IMR-90 (cell line): ENCODE data around the gene CUL3. TPM values are rescaled to one million over a fixed set of nuclear protein-coding genes. Genes with fewer than 3 reads are reported as not detected.
"Not testable (repeated sequence)": the region's sequence is repeated elsewhere in the genome, so short reads cannot be mapped to it uniquely, and the experiment has no call there.

ENCODE experiments used
- ATAC-seq: fragments of 200-7000 bp; cut with Tn5 transposase; 2 replicates; pipeline ENCODE4 v1.9.1; 2020; ENCODE audit warnings: low read depth, mild to moderate bottlenecking, moderate library complexity
- BruUV-seq: library from RNA; stranded (reverse); fragments of 400-500 nt; replicated peaks from 2 replicates; lab custom pipeline; 2021; lab: Mats Ljungman, UMichigan
- CTCF ChIA-PET: fragments of 300-600 bp; formaldehyde crosslinking; extraction: SDS; loops from one replicate; lab custom pipeline; 2021; ENCODE audit warnings: antibody characterized with exemption; lab: Yijun Ruan, JAX
- POLR2A ChIA-PET: fragments of 300-600 bp; sonication (Branson Sonifier 250); formaldehyde crosslinking; loops from one replicate; lab custom pipeline; 2022; ENCODE audit warnings: antibody characterized with exemption; ENCODE audit not compliant: unreplicated experiment; lab: Charles Lee
- DNase-seq: peaks from one replicate; pipeline ENCODE4 v3.0.0; 2013
- H2AFZ ChIP-seq: replicated peaks from 2 replicates; pipeline ENCODE3; 2013; ENCODE audit warnings: low read length, mild to moderate bottlenecking; ENCODE audit not compliant: poor library complexity
- H2AK5ac ChIP-seq: 2 replicates; pipeline ENCODE4 v1.6.1; 2013; ENCODE audit warnings: low read depth, low read length, inconsistent platforms
- H2AK9ac ChIP-seq: replicated peaks from 2 replicates; pipeline ENCODE3; 2013; ENCODE audit warnings: mild to moderate bottlenecking, low read depth, low read length, moderate library complexity; ENCODE audit not compliant: poor library complexity
- H2BK120ac ChIP-seq: 2 replicates; pipeline ENCODE4 v1.6.1; 2013; ENCODE audit warnings: low read depth, low read length, inconsistent platforms
- H2BK15ac ChIP-seq: 3 replicates; pipeline ENCODE4 v1.6.1; 2013; ENCODE audit warnings: low read depth, low read length, inconsistent platforms
- H2BK20ac ChIP-seq: 2 replicates; pipeline ENCODE4 v1.6.1; 2013; ENCODE audit warnings: low read depth, mild to moderate bottlenecking, inconsistent platforms, low read length, moderate library complexity
- H2BK5ac ChIP-seq: 2 replicates; pipeline ENCODE4 v1.6.1; 2013; ENCODE audit warnings: mild to moderate bottlenecking, low read depth, low read length, inconsistent platforms; ENCODE audit not compliant: poor library complexity, severe bottlenecking
- H3K14ac ChIP-seq: replicated peaks from 2 replicates; pipeline ENCODE4 v1.6.1; 2013; ENCODE audit warnings: low read depth, low read length, inconsistent platforms
- H3K18ac ChIP-seq: 2 replicates; pipeline ENCODE4 v1.6.1; 2013; ENCODE audit warnings: low read depth, low read length, control low read depth
- H3K23ac ChIP-seq: 2 replicates; pipeline ENCODE4 v1.6.1; 2013; ENCODE audit warnings: low read depth, low read length, inconsistent platforms
- H3K27ac ChIP-seq: 2 replicates; pipeline ENCODE4 v1.5.1; 2013; ENCODE audit warnings: mild to moderate bottlenecking, control low read depth, low read length; ENCODE audit not compliant: insufficient read depth
- H3K27me3 ChIP-seq: 2 replicates; pipeline ENCODE4 v1.6.1; 2013; ENCODE audit warnings: low read length; ENCODE audit not compliant: control insufficient read depth, insufficient read depth
- H3K36me3 ChIP-seq: 2 replicates; pipeline ENCODE4 v1.6.1; 2013; ENCODE audit warnings: low read length, mixed read lengths; ENCODE audit not compliant: control insufficient read depth, insufficient read depth
- H3K4ac ChIP-seq: 2 replicates; pipeline ENCODE4 v1.6.1; 2013; ENCODE audit warnings: low read depth, low read length, inconsistent platforms
- H3K4me1 ChIP-seq: 2 replicates; pipeline ENCODE4 v1.6.1; 2013; ENCODE audit warnings: low read length, mixed read lengths; ENCODE audit not compliant: control insufficient read depth, insufficient read depth
- H3K4me2 ChIP-seq: 2 replicates; pipeline ENCODE4 v1.6.1; 2013; ENCODE audit warnings: low read depth, mild to moderate bottlenecking, control low read depth, low read length, moderate library complexity
- H3K4me3 ChIP-seq: 2 replicates; pipeline ENCODE4 v1.5.1; 2013; ENCODE audit warnings: low read depth, mild to moderate bottlenecking, control low read depth, low read length, moderate library complexity; ENCODE audit not compliant: insufficient read depth
- H3K56ac ChIP-seq: 2 replicates; pipeline ENCODE4 v1.6.1; 2013; ENCODE audit warnings: low read length, inconsistent platforms; ENCODE audit not compliant: insufficient read depth; ENCODE audit errors: extremely low read depth
- H3K79me1 ChIP-seq, 2 experiments: 2 replicates each; pipeline ENCODE4 v1.6.1; 2013; ENCODE audit warnings: low read length in 2 of 2, inconsistent platforms in 1 of 2, low read depth in 1 of 2
- H3K9ac ChIP-seq: 2 replicates; pipeline ENCODE4 v1.6.1; 2013; ENCODE audit warnings: low read depth, low read length, control low read depth
- H3K9me1 ChIP-seq: 2 replicates; pipeline ENCODE4 v1.6.1; 2013; ENCODE audit warnings: low read length, inconsistent platforms; ENCODE audit not compliant: insufficient read depth
- H3K9me3 ChIP-seq: 2 replicates; pipeline ENCODE4 v1.6.1; 2013; ENCODE audit warnings: low read length; ENCODE audit not compliant: control insufficient read depth, insufficient read depth
- H4K20me1 ChIP-seq: 2 replicates; pipeline ENCODE4 v1.6.1; 2013; ENCODE audit warnings: low read length, inconsistent platforms; ENCODE audit not compliant: insufficient read depth
- H4K5ac ChIP-seq: 2 replicates; pipeline ENCODE4 v1.6.1; 2013; ENCODE audit warnings: mild to moderate bottlenecking, low read depth, low read length, control low read depth
- H4K8ac ChIP-seq, 2 experiments: 2 replicates each; pipeline ENCODE4 v1.6.1; 2013; ENCODE audit warnings: low read depth in 2 of 2, low read length in 2 of 2, control low read depth in 1 of 2, inconsistent platforms in 1 of 2
- H4K91ac ChIP-seq: 2 replicates; pipeline ENCODE4 v1.6.1; 2013; ENCODE audit warnings: low read depth, low read length, inconsistent platforms; ENCODE audit not compliant: insufficient read depth
- BHLHE40 ChIP-seq: fragments of 150-350 bp; IDR thresholded peaks from 2 replicates; pipeline ENCODE4 v1.6.1; 2016; ENCODE audit warnings: mild to moderate bottlenecking, low read depth, low read length
- MAFK ChIP-seq: IDR thresholded peaks from 2 replicates; pipeline ENCODE4 v1.6.1; 2012; ENCODE audit warnings: low read depth, low read length, improper control_type of control experiment
- MAZ ChIP-seq: IDR thresholded peaks from 2 replicates; pipeline ENCODE4 v1.6.1; 2012; ENCODE audit warnings: low read depth, mild to moderate bottlenecking, low read length, improper control_type of control experiment, moderate library complexity, borderline replicate concordance
- RAD21 ChIP-seq: IDR thresholded peaks from 2 replicates; pipeline ENCODE4 v1.6.1; 2012; ENCODE audit warnings: low read length, improper control_type of control experiment
- RCOR1 ChIP-seq: IDR thresholded peaks from 2 replicates; pipeline ENCODE4 v1.6.1; 2012; ENCODE audit warnings: mild to moderate bottlenecking, low read length, improper control_type of control experiment; ENCODE audit not compliant: insufficient replicate concordance
- WGBS, 2 experiments: methylation state at CpG; one replicate each; pipeline versions ENCODE4 v1.1.5 to v1.1.7; 2013; ENCODE audit warnings: missing lambda C conversion rate in 2 of 2; ENCODE audit not compliant: insufficient read length in 1 of 2; ENCODE audit errors: extremely low coverage in 2 of 2; 5-methylcytosine and 5-hydroxymethylcytosine counted together
- dilution Hi-C: fragments of 300-500 bp; cut with HindIII; formaldehyde crosslinking; loops from one replicate; pipeline ENCODE4 v1.14.3; 2018; ENCODE audit warnings: low sequenced_read_pairs; ENCODE audit not compliant: unreplicated experiment
- in situ Hi-C: fragments of 300-500 bp; cut with MboI; formaldehyde crosslinking; loops from 3 replicates; pipeline ENCODE4 v1.14.3; 2019; ENCODE audit warnings: low sequenced_read_pairs, inconsistent platforms, mixed read lengths
- intact Hi-C: fragments of 100-400 bp; cut with micrococcal nuclease; formaldehyde crosslinking; loops from 2 replicates; pipeline ENCODE4 v1.10.0; 2022
- polyA plus RNA-seq, 3 experiments: library from polyadenylated mRNA; depleted of rRNA; stranded (reverse); fragments of >200 nt; gene quantifications; 2 replicates each; pipeline ENCODE4 v1.2.3, GENCODE V29; 2012; ENCODE audit warnings: low replicate concordance in 1 of 3
- total RNA-seq: library from RNA; depleted of rRNA; stranded (reverse); fragments of >200 nt; gene quantifications from 2 replicates; pipeline ENCODE4 v1.2.3, GENCODE V29; 2012

Gene CUL3
- total and polyA plus RNA-seq, 2 of the 4 experiments (the other 2 are of a cell fraction): 33.7 to 45.7 TPM

- H3K9ac ChIP-seq, BruUV-seq, dilution Hi-C loops, H3K27me3 ChIP-seq, CTCF ChIA-PET, H4K20me1 ChIP-seq, H3K9me1 ChIP-seq, H3K36me3 ChIP-seq, H3K4me3 ChIP-seq, H3K9me3 ChIP-seq, in situ Hi-C loops, H3K4me1 ChIP-seq: not testable (repeated sequence)
- Histone ChIP-seq H3K79me1 (peaks cover 9 to 25% of the 10 kb centered on the region in 2 experiments; a peak in 3 of 4 replicates), H3K18ac (peak overlapping the region; percentile 92), H2BK20ac (peak overlapping the region; percentile 81), H2AFZ (peak overlapping the region; percentile 72), H3K56ac (peak overlapping the region; percentile 52; the same call in 1 of the 2 replicates), H2AK5ac (peak overlapping the region; percentile 72), H2BK120ac (peak overlapping the region; percentile 90), H3K4ac (peak overlapping the region; percentile 92), H4K8ac (peak overlapping the region in 1 of 2 experiments; percentile 84; a peak in 2 of 4 replicates), H2AK9ac (peak overlapping the region; percentile 96), H3K27ac (peak overlapping the region; percentile 66), H2BK5ac (peak overlapping the region; percentile 92), H2BK15ac (peak overlapping the region; percentile 42; the same call in 2 of the 3 replicates), H3K4me2 (peak overlapping the region; percentile 55), H4K5ac (peak overlapping the region; percentile 85), H3K23ac (peak overlapping the region; percentile 47), H3K14ac (peak overlapping the region; percentile 79), H4K91ac (peak overlapping the region; percentile 87)
- POLR2A ChIA-PET: interaction anchor here (0.7 kb wide), 1 partner anchor 36 kb away, joined by 3 read pairs; no protein-coding TSS in a partner anchor
- peak; percentile 98 for ATAC-seq
- peak; percentile 96 for DNase-seq
- WGBS, 2 experiments: 70% methylated on average over 4 of the region's 18 CpGs; no CpG with 5 or more reads in 1 of the 2 experiments
- TF ChIP-seq MAFK: peak; percentile 28
- peak; percentile 19; the same call in 1 of the 2 replicates for TF ChIP-seq RAD21
- TF ChIP-seq MAZ: 0 out of 2 replicates have a peak, but pooled peaks have one; percentile 31
- TF ChIP-seq BHLHE40: 0 out of 2 replicates have a peak, but pooled peaks have one; percentile 4
- peak; percentile 45 for TF ChIP-seq RCOR1
- intact Hi-C loops: loop anchor here (2.0 kb wide), 1 partner anchor 99 kb away; the partner anchor contains the start of gene CUL3
Measured at GRCh38 chr2:224485081-224486014, 99.8 kb downstream of the CUL3 start.
